Activated gamma-delta T cell treated with Interleukin-2 at 50 U/mL for 16 hours (primary cell): ENCODE data around the gene OPTC.
"Not testable (repeated sequence)": the region's sequence is repeated elsewhere in the genome, so short reads cannot be mapped to it uniquely, and the experiment has no call there.

ENCODE experiments used
- DNase-seq: peaks from one replicate; pipeline ENCODE4 v3.0.0-alpha.2; 2020

Gene OPTC

GRCh38 chr1:203492748-203493130, 1.2 kb upstream of the OPTC start:
- no peak for DNase-seq

GRCh38 chr1:203495845-203496244, 1.9 kb downstream of the OPTC start:
- DNase-seq, result no peak

GRCh38 chr1:203497269-203497777, 3.4 kb downstream of the OPTC start:
- DNase-seq, result no peak

- DNase-seq, result no peak
These were observed 5.8 kb downstream of the OPTC start for GRCh38 chr1:203499643-203500278.

GRCh38 chr1:203500279-203500678, 6.3 kb downstream of the OPTC start:
- DNase-seq, result no peak

GRCh38 chr1:203503836-203504235, 9.9 kb downstream of the OPTC start:
- no peak for DNase-seq

GRCh38 chr1:203504400-203505250, 10.7 kb downstream of the OPTC start:
- DNase-seq, result peak; percentile 76

- no peak for DNase-seq
These were observed 11.7 kb downstream of the OPTC start for GRCh38 chr1:203505526-203506204.

- no peak for DNase-seq
These were observed 13.1 kb downstream of the OPTC start for GRCh38 chr1:203506858-203507626.

GRCh38 chr1:203507759-203508158, 13.8 kb downstream of the OPTC start:
- DNase-seq, result no peak

GRCh38 chr1:203508463-203509073, 14.6 kb downstream of the OPTC start:
- no peak for DNase-seq

GRCh38 chr1:203509135-203509534, 15.2 kb downstream of the OPTC start:
- no peak for DNase-seq

- no peak for DNase-seq
These were observed 17.6 kb downstream of the OPTC start for GRCh38 chr1:203511513-203511912.

- no peak for DNase-seq
These were observed 18.0 kb downstream of the OPTC start for GRCh38 chr1:203511930-203512329.

- DNase-seq, result no peak
These were observed 18.5 kb downstream of the OPTC start for GRCh38 chr1:203512517-203512847.

GRCh38 chr1:203512848-203513584, 19.1 kb downstream of the OPTC start:
- DNase-seq, result no peak

GRCh38 chr1:203513585-203514031, 19.7 kb downstream of the OPTC start:
- no peak for DNase-seq

GRCh38 chr1:203516184-203516583, 22.2 kb downstream of the OPTC start:
- no peak for DNase-seq

- DNase-seq, result no peak
These were observed 23.0 kb downstream of the OPTC start for GRCh38 chr1:203516906-203517305.

GRCh38 chr1:203517426-203518110, 23.6 kb downstream of the OPTC start:
- DNase-seq, result no peak

GRCh38 chr1:203518139-203518538, 24.2 kb downstream of the OPTC start:
- not testable (repeated sequence) for DNase-seq
